Liver (tissue), 3 donors: ENCODE data around the gene ASIC5.

Experiments
- CTCF ChIP-seq: fragments of 150-350 bp; IDR thresholded peaks from 2 replicates; pipeline ENCODE4 v1.5.1; 2017; ENCODE audit warnings: improper control_type of control experiment, low read depth, low read length; ENCODE audit not compliant: missing input control
- EGR1 ChIP-seq, 2 donors: IDR thresholded peaks; 2 replicates each; pipeline ENCODE4 v1.6.1; 2016 to 2018; ENCODE audit warnings: antibody characterized with exemption in 2 of 2, low read depth in 2 of 2
- FOXA1 ChIP-seq: IDR thresholded peaks from 2 replicates; pipeline ENCODE4 v1.6.1; 2016; ENCODE audit warnings: antibody characterized with exemption
- GABPA ChIP-seq, 2 donors: IDR thresholded peaks in 1 of 2; conservative IDR thresholded peaks in 1 of 2; 2 replicates each; pipeline ENCODE4 v1.6.1; 2016; ENCODE audit warnings: antibody characterized with exemption in 2 of 2, mild to moderate bottlenecking in 1 of 2, moderate library complexity in 1 of 2
- JUND ChIP-seq, 2 donors: IDR thresholded peaks; 2 replicates each; pipeline ENCODE4 v1.6.1; 2016; ENCODE audit warnings: antibody characterized with exemption in 2 of 2
- MAX ChIP-seq: IDR thresholded peaks from 2 replicates; pipeline ENCODE4 v1.6.1; 2016; ENCODE audit warnings: antibody characterized with exemption
- REST ChIP-seq: IDR thresholded peaks from 2 replicates; pipeline ENCODE4 v1.6.1; 2016; ENCODE audit warnings: antibody characterized with exemption, mild to moderate bottlenecking
- SP1 ChIP-seq: IDR thresholded peaks from 2 replicates; pipeline ENCODE4 v1.6.1; 2018; ENCODE audit warnings: antibody characterized with exemption, mild to moderate bottlenecking
- TAF1 ChIP-seq: conservative IDR thresholded peaks from 2 replicates; pipeline ENCODE4 v1.6.1; 2016; ENCODE audit warnings: antibody characterized with exemption, mild to moderate bottlenecking
- YY1 ChIP-seq: IDR thresholded peaks from 2 replicates; pipeline ENCODE4 v1.6.1; 2016; ENCODE audit warnings: antibody characterized with exemption, mild to moderate bottlenecking
- donor health status: healthy.
- donor health status: healthy.

DNA sequence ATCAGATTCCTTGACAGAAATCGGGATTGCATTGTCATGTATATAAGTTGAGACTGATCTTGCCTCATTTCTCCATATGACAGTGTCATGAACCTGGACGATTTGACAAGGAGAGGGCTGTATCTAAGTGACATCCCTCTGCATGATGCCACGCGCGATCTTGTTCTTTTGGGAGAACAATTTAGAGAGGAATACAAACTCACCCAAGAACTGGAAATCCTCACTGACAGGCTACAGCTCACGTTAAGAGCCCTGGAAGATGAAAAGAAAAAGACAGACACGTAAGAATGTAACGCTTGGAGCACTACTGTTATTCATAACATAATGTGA, 66.3 kb downstream of the ASIC5 start:
- TF ChIP-seq CTCF = no peak
- no peak for TF ChIP-seq REST
- no peak for TF ChIP-seq SP1
- TF ChIP-seq YY1 = no peak
- no peak for TF ChIP-seq TAF1
- TF ChIP-seq MAX = no peak
- TF ChIP-seq EGR1 (IDR thresholded peaks at IDR 0.05; ENCODE audit: low read depth in 2 of 2) = no peak
- no peak for TF ChIP-seq GABPA (IDR thresholded peaks at IDR 0.05 in 1 of 2, conservative IDR thresholded peaks at IDR 0.05 in 1 of 2)
- no peak for TF ChIP-seq FOXA1
- no peak for TF ChIP-seq JUND (IDR thresholded peaks at IDR 0.05)
